COLO668 (cell line): ENCODE measurements around the gene YBX3.
"Not testable (repeated sequence)": the region's sequence is repeated elsewhere in the genome, so short reads cannot be mapped to it uniquely, and the experiment has no call there.

ENCODE experiments used
- DNase-seq: peaks from one replicate; lab custom pipeline; 2025; ENCODE audit not compliant: unreplicated experiment; lab: John Stamatoyannopoulos, UW

YBX3 gene

DNA sequence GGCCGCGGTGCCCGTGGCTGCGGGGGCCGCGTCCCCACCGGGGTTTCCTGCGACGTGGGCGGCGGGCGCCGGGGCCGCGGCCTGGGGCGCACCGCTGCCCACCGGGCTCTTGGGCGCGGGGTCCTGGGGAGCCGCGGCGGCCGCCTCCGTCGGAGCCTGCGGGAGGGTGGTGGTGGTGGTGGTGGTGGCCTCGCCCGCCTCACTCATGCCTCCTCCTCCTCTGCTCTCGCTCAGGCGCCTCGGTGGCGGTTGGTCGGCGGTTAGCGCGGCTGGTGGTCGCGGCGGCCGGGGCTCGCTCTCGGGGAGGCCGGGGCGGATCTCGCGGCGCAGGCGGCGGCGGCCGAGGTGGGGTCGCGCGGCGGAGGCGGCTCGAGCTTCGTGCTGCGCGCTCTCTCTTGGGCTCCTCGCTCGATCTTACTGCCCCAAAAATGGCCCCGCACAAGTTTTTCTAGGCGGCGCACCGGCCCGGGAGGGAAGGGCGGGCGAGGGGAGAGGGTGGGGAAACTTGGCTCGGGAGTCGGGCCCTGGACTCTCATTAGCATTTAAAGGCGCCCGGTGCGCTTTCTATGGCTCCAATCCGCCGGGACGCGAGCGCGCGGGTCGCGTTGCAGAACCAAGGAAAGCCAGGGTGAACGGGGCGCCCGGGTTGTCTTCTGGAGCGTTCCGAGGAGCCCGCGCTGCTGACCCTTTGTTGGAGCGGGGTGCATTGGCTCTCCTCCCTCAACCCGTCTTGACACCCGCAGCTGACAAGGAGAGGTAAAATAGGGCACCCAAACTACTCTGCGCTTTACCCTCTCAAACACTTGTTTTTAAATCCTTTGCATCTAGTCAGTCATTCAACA is at the start of gene YBX3:
TSS of gene YBX3 (minus strand) at position 419 of the 842 bp plus-strand sequence. CDS start at position 207, 212 bp downstream.
- DNase-seq, result peak; percentile 51

DNA sequence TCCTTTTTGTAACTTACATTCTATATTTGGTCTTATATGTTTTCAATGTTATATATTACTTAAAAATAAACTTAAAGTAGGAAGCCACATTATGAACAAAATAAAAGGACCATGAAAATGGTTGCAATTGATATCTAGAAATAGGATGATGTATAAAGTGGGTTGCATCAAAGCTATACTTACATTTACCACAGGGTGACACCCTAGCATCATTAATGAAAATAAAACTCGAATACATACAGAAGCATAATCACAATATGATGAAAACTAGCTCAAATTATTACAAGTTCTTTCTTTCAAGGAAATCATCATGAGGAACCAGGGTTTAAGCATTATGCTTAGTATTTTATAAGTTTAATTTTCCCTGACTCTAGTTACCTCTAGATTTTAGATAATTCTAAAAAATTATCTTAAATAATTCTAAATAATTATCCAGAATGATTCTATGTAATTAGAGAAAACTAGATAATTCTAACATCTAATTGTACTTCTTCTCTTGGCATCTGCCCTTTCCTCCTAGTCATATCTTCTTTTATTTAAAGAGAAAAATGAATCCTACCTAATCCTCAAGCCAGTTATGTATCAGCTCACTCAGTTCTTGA is 48.1 kb upstream of the YBX3 start:
- no peak for DNase-seq

DNA sequence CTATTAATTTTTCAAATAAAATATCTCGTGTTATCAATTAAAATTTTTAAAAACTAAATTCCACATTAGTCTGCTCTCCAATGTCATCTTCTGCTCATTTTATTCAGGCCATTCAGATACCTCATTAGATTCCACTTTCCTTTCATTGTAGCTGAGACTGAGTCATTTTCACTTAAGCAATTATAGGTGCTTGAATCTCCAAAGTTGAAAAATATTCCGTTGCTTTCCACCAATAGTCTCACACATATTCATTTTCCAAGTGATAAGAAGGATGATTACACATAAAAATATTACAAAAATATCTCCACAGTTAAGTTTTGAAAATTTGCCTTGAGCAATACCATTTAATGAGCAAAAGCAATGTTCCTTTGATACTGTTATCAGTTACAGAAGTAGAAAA is 36.5 kb upstream of the YBX3 start:
- DNase-seq, result no peak

DNA sequence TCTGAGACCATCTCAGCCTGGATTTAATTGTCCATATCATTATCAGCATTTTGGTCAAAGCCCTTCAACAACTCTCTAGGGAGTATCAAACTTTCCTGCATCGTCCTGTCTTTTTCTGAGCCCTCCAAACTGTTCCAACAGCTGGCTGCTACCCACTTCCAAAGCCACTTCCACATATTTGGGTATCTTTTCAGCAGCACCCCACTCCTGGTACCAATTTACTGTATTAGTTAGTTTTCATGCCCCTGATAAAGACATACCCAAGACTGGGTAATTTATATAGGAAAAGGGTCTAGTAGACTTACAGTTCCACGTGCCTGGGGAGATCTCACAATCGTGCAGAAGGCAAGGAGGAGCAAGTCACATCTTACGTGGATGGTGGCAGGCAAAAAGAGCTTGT is 33.1 kb upstream of the YBX3 start:
- DNase-seq, result no peak

DNA sequence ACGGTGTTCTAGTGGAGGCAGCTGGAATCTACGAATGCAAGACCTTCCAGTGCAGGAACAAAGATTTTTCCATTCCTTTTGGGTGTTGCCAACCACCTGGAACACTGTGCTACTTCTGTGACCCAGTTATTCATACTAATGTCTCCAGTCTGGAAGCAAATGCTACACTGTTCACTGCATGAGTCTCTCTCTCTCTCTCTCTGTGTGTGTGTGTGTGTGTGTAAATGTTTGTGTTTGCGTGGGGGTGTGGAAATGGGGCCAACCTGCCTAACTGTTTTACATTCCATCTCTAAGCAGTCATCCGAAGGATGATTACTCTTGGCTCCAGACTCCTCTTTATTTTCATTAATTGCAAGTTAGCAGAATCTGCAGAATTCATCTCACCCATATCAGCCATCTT is 29.9 kb upstream of the YBX3 start:
- no peak for DNase-seq

DNA sequence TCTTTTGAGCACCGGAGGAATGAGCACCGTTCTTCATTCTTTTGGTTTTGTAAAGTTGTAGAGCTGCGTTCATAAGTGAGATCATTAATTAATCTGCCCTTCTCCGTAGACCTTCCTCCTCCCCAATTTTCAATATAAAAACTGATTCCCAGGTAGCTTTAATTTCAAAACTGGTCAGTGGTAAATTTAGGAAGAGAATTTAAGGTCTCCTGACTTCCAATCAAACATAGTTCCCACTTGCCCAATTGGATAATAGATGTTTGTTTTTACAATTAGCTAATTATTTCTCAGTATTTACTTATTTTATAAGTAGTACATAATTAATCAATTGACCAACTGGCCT is 27.2 kb upstream of the YBX3 start:
- DNase-seq, result no peak

DNA sequence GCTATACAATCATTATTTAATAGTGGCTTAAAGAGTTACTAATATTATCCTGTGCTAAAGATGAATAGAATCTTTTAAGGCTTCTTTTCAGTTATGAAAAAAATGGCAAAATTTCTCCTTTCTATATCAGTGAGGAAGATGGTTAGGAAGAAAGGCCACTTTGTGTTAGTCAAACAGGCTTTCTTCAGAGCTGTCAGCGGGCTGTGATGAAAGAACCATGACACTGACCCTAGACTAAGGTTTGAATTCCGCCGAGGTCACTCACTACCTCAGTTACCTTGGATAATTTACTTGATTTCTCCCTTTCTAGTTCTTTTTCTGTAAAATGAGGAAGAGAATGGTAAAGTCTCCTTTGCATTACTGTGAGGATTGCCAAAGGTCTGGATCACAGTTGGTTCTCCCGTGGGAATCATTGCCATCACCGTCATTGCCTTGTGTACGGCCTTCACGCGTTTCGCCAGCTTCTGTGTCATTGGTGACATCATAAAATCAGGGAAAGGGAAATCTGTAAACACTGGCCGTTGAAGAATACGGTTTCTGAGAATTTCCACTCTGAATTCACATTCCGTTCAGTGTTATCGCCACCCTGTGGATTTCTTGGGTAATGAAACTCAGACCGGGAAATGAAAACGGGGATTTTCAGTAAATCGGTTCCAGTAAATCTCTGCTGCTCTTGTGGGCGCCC is 26.7 kb upstream of the YBX3 start:
- DNase-seq, result peak; percentile 37

DNA sequence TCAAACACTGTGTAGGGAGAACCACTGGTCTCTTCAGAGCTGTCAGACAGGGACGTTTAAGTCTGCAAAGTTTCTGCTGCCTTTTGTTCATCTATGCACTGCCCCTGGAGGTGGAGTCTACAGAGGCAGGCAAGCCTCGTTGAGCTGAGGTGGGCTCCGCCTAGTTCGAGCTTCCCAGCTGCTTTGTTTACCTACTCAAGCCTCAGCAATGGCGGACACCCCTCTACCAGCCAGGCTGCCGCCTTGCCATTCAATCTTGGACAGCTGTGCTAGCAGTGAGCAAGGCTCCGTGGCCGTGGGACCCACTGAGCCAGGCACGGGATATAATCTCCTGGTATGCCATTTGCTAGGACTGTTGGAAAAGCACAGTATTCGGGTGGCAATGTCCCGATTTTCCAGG is 24.6 kb upstream of the YBX3 start:
- no peak for DNase-seq

DNA sequence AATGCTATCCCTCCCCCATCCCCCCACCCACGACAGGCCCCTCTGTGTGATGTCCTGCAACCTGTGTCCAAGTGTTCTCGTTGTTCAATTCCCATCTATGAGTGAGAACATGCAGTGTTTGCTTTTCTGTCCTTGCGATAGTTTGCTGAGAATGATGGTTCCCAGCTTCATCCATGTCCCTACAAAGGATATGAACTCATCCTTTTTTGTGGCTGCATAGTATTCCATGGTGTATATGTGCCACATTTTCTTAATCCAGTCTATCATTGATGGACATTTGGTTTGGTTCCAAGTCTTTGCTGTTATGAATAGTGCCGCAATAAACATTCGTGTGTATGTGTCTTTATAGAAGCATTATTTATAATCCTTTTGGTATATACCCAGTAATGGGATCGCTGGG is 20.3 kb upstream of the YBX3 start:
- DNase-seq, result not testable (repeated sequence)

DNA sequence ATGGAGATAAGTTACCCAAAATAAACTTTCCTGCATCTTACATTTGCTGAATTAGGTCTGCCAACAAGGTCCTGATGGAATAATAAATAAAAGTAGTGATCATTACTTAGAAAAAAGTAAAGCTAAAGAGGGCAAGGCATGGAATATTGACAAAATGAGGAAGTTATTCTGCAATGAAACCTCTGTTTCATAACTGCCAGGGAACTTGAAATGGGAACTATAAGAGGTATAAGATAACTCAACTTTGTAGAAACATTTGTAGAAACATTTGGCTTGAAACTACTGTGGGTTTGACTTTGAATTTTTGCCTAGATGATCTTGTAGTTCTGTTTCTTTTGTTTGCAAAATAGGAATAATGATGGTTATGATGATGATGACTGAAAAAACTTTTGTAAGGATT is 18.7 kb upstream of the YBX3 start:
- DNase-seq, result no peak

DNA sequence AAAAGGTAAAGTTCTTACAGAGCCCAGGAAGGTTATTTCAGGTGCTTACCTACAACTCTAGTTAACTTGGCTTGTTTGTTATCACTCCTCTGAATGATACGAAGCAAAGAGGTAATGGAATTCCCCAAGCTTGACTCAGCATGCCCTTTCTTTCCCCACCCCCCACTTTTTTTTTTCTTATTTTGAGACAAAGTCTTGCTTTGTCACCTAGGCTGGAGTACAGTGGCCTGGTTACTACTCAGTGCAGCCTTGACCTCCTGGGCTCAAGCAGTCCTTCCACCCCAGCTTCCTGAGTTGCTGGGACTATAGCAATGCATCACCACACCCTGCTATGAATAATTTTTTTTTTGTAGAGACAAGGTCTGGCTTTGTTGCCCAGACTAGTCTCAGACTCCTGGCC is 17.1 kb upstream of the YBX3 start:
- DNase-seq, result no peak

DNA sequence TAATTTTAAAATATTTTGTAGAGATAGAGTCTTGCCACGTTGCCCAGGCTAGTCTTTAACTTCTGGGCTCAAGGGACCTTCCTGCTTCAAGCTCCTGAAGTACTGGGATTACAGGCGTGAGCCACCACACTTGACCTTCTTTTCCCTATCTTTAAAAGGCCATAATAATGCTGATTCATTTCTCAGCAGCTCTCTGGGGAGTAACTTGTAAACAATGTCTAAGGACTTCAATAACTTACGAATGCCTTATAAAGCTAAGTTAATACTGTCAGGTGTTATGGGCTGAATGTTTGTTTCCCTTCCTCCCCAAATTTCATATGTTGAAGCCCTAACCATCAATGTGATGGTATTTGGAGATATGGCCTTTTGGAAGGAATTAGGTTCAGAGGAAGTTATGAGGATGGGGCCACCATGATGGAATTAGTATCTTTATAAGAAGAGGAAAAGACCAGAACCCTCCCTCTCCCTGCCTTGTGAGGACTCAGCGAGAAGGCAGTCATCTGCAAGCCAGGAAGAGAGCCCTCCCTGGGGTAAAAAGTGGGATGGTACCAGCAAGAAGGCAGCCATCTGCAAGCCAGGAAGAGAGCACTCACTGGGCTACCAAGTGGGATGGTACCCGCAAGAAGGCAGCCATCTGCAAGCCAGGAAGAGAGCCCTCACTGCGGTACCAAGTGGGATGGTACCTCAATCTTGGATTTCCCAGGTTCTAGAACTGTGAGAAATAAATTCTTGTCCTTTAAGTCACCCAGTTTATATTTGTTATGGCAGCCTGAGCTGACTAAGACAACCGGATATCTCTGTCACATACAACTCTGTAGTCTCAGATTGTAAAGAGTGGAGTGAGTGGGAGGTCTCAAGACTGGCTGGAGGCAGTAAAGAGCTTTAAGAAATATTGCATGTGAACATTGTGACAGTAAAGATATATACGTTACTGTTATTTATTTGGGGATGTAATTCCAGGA is 16.3 kb upstream of the YBX3 start:
- DNase-seq, result no peak

DNA sequence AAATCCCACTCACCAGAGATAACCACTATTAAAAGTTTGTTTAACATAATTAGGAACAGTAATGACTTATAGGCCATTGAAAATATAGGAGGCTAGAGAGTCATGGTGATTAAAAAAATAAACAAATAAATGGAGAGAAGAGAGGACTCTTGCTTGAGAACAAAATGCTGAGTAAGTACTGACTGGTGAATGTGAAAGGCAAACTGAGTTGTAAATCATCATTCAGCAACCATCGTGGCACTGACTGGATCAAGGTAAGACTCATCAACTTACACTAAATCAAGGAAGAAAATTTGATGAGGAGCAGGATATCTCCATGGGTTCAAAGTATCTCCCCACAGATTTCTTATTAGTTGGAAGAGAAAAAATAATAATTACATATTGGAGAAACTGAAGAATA is 14.1 kb upstream of the YBX3 start:
- no peak for DNase-seq

DNA sequence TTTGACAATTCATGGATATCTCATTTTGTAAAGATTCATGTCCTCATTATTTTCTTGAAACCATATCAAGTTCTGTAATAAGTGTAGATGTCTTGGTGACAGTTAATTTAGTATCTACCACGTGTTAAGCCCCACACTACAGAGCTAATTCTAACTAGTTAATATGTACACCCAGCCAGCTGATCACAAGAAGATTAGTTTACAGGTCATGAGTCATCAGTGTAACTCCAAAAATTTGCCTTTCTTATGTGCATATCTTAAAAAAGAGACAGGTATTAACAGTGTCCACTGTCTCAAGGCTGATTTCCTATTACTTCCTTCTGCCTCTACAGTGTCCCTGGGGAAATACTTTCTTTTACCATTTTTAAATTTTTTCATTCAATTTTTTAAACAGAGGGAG is 13.3 kb upstream of the YBX3 start:
- DNase-seq, result no peak

DNA sequence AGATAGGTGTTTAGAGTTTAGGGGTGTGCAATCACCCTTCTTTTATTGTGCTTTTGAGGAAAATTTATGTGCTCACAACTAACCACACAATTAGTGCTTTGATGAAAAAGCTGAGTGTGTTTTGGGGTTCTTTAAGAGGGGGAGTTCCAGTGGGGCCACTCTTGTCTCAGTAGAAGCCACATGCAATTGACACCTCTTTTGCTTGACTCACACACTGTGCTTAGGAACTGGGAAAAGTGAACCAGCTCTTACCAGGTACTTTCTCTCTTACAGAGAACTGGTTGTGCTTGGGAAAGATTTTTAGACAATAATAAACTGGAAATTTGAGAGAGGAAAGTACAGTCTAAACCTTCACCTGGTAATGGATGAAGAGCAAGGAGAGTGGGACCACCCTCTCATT is 12.3 kb upstream of the YBX3 start:
- no peak for DNase-seq

DNA sequence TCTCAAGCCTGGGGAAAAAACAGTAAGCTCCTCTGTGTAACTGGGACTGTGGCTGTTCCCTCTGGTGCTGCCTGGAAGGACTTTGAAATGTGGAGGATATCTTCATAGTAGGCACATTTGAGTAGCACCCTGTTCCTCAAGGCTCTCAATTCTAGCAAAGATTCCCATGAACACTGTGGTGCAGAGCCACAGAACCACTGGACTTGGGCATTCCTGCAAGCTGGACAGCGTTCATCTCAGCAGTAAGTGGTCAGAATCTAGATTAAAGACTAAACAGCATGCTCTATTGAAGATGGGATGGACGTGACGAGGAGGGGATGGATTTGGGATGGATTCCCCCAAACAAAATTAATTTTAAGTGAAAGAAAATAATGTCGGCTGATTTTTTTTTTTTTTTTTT is 9.4 kb upstream of the YBX3 start:
- DNase-seq, result no peak

DNA sequence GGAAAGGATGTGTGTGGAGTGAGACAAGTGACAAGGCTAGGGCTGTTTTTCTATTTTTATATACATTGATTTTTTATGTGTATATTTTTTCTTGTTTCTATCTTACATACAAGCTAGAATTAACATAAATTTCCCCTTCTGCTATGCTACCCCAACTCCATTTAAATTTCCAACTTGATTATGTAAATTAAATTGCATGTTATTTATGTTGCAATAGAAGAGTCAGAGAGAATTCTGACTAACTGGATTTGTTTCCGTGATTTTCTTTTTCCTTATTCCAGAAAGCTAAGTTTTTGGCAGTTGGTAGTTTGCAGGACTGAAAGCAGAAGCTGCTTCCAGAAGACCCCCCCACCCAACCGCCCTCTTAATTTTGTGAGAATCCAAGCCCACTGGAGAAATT is 8.9 kb upstream of the YBX3 start:
- DNase-seq, result no peak

DNA sequence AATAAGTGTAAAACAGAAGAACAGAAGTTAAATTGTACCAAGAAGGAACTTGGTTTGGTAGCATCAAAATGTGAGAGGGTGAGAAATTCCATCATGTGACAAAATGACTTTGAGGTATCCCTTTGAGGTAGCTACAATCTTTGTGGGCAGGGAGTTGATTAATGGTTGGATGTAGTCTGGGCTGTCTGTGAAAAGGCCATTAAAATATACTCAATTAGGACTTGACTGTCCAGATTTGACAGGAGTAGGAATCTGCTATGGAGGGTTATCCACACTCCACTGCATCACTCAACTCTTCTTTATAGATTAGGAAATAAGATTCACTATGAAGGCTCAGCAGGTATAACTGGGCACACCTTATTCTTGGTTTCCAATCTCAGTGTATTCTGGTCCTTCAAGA is 7.4 kb upstream of the YBX3 start:
- DNase-seq, result no peak

DNA sequence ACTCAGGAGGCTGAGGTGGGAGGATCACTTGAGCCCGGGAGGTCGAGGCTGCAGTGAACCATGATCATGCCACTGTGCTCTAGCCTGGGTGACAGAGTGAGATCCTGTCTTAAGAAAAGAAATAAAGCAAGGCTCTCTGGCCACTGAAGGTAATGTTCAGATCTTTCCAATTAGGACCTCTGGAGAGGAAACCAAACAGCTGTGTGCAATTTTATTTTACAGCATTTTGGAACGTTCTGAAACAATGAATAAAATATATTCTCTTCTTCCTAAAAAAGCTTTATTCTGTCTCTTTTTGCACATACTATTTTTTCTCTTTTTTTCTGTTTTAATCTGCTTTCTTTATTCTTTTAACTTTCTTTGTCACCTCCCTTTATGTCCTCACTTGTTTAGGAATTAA is 5.0 kb upstream of the YBX3 start:
- DNase-seq, result no peak

DNA sequence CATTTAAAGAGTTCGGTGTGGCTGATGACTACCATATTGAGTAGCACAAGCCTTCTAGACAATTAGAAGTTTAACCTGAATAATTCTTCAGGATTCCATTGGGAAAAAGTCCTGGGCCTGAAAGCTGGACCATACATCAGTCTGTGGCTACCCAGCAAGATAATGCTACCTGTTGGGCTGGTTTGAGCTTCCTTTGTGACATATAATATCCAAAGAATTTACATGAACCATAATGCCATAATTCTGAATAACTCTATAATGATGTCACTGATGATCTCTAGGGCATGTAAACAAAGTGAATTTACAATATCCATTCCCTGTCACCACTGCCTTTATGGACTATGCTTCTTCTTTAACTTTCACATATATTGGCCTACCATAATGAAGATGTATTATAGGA is 3.8 kb upstream of the YBX3 start:
- DNase-seq, result no peak

DNA sequence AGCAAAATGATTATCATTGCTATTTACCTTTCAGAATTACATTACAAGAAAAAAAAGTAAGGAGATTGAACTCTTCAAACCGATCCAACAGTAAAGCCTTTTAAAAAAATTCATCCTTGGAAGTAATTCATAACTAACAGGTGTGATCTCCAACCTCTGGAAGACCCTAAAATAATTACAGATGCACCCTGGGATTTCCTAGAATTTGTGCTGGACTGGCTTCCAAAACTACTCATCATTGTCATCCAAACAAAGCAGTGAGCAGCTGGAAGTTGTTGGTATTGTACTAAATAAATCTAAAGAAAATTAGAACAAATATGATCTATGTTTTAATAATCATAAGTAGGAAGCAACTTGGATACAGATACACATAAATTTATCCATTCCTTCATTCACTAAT is 1.9 kb upstream of the YBX3 start:
- no peak for DNase-seq
